Uterus (tissue), 2 donors: ENCODE measurements around the gene E2F6.

Experiments used
- CTCF ChIP-seq, 4 experiments: fragments of 200-600 bp in 2 of 4; fragments of 450-650 bp in 2 of 4; sonication (generic) in 2 of 4; IDR thresholded peaks; one replicate each; pipeline ENCODE4 v1.5.1; 2016 to 2019; ENCODE audit warnings: antibody characterized with exemption in 4 of 4, mild to moderate bottlenecking in 2 of 4, moderate library complexity in 1 of 4
- POLR2A ChIP-seq, 2 donors: fragments of 450-650 bp; IDR thresholded peaks; one replicate each; pipeline ENCODE4 v1.6.1; 2016; ENCODE audit warnings: antibody characterized with exemption in 2 of 2, mild to moderate bottlenecking in 1 of 2, moderate library complexity in 1 of 2

GRCh38 chr2:11444737-11445136 lies 21.2 kb downstream of the E2F6 start:
- no peak for TF ChIP-seq CTCF (IDR thresholded peaks at IDR 0.05)
- no peak for TF ChIP-seq POLR2A (IDR thresholded peaks at IDR 0.05)
